ENCODE measurements around the gene GLB1L.

DNA sequence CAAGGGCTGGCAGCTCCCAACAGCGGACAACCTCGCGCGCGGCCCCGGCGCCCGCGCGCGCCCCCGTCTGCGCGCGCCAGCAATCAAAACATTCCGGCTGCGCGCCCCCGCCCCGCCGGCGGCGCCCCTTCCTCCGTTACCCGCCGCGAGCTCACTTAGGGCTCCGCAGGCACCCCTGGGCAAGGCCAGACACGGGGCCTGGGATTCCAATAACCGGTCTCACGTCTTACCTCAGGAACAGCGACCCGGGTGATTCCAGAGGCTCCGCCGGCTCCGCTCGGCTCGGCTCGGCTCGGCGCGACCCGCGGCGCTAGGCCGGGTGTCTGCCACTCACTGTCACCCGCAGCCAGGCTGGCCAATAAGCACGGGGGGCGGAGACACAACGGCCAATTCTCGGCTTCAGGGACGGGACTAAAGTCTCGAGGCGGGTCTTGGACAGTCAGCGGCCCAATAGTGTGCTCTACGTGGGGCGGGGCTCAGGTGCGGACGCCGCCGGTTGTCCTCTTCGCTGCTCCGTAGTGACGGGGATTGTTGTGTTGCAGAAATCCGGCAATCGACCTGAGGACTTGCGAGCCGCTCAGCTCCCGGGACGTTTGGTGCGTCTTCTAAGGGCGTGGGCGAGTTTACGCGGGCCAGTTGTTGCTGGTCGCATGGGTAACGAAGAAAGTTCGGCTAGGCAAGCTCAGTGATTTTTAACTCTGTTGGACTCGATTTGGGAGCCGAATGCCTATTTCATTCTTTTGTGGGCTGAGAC lies 15.8 kb downstream of the GLB1L start, which contains the start of the genes ANKZF1 and ATG9A:
- TF ChIP-seq TAF1 (IDR thresholded peaks at IDR 0.05; ENCODE audit: borderline replicate concordance, low read depth, low read length) = peak; percentile 64; the same call in 1 of the 2 replicates
- peak; percentile 68 for TF ChIP-seq POLR2AphosphoS5 (IDR thresholded peaks at IDR 0.05; ENCODE audit: low read depth, low read length)
